Measurements from ENCODE around the gene REM1.
"Not testable (repeated sequence)": the region's sequence is repeated elsewhere in the genome, so short reads cannot be mapped to it uniquely, and the experiment has no call there.

Gene REM1

DNA sequence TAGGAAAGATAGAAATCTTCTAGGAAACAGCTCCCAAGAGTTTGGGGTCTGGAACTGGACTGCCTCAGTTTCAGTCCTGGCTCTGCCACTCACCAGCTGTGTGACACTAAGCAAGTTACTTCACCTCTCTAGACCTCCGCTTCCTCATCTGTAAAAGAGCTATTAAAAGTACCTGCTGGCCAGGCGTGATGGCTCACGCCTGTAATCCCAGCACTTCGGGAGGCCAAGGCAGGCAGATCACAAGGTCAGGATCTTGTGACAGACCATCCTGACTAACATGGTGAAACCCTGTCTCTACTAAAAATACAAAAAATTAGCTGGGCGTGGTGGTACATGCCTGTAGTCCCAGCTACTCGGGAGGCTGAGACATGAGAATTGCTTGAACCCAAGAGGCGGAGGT is 46.2 kb downstream of the REM1 start:
- not testable (repeated sequence) for H3K27ac ChIP-seq (ENCODE audit: low read depth, low read length); H3K9ac ChIP-seq (ENCODE audit: low read length in 5 of 5); H3K36me3 ChIP-seq (ENCODE audit: control insufficient read depth in 5 of 5, insufficient read depth in 5 of 5, low read length in 5 of 5); H3K27me3 ChIP-seq (ENCODE audit: control insufficient read depth in 5 of 5, insufficient read depth in 4 of 5, low read length in 5 of 5); H3K4me3 ChIP-seq (ENCODE audit: low read depth in 1 of 5, low read length in 5 of 5); H3K9me3 ChIP-seq (ENCODE audit: control insufficient read depth in 5 of 5, low read length in 5 of 5)
- H3K4me1 ChIP-seq (ENCODE audit: control insufficient read depth in 5 of 5, insufficient read depth in 5 of 5, low read length in 5 of 5) = peaks cover 6 to 42% (median 34%) of the 10 kb centered on the region in 5 donors

DNA sequence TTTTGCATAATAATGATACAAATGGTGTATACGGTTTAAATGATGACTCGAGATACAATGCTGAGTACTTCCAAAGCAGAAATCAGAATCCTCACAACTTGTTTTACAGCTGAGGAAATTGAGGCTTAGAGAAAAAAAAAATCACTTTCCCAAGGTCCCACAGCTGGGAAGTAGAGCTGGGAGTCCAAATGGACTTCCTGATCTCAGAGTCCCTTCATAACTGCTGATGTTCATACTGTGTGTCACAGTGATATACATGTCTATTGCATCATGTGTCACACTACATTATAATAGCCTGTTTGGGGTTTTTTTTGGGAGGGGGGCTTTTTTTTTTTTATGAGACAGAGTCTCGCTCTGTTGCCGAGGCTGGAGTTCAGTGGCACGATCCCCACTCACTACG is 47.6 kb downstream of the REM1 start:
- Histone ChIP-seq H3K4me3 (ENCODE audit: low read depth in 1 of 5, low read length in 5 of 5) (no peak overlapping the region), H3K27ac (ENCODE audit: low read depth, low read length) (no peak overlapping the region), H3K36me3 (ENCODE audit: control insufficient read depth in 5 of 5, insufficient read depth in 5 of 5, low read length in 5 of 5) (peaks cover 5 to 20% (median 14%) of the 10 kb centered on the region in 5 donors), H3K9me3 (ENCODE audit: control insufficient read depth in 5 of 5, low read length in 5 of 5) (no peaks in the 10 kb centered on the region), H3K9ac (ENCODE audit: low read length in 5 of 5) (no peak overlapping the region), H3K4me1 (ENCODE audit: control insufficient read depth in 5 of 5, insufficient read depth in 5 of 5, low read length in 5 of 5) (peaks cover 0 to 29% (median 20%) of the 10 kb centered on the region in 5 donors), H3K27me3 (ENCODE audit: control insufficient read depth in 5 of 5, insufficient read depth in 4 of 5, low read length in 5 of 5) (no peaks in the 10 kb centered on the region)

DNA sequence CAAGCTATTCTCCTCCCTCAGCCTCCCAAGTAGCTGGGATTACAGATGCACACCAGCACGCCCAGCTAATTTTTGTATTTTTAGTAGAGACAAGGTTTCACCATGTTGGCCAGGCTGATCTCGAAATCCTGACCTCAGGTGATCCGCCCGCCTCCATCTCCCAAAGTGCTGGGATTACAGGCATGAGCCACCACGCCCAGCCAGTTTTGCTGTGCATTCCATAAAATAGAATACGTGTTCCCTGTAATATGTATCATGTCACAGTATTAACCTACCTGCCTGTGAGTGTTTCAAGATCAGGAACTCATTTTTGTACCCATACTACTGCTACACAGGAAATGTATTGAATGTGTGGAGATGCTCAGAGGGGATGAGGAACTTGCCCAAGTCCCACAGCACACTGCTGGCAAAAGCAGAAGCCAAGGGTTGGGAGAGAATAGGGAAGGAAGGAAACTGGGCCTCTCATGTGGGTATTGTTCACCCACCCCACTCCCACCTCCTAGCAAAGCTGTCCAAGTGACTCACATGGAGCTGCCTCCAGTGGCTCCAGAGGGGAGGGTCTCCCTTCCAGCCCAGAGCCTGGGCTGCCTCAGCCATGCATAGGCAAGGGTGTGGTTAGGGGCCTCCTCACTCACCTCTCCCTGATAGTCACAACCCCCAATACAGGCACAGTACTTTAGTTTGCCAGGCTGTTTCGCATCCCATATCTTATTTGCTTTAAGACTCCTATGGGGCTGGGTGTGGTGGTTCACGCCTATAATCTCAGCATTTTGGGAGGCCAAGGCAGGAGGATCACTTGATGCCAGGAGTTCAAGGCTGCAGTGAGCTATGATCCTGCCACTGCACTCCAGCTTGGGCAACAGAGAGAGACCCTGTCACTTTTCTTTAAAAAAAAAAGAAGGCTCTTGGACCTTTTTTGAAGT is 48.5 kb downstream of the REM1 start:
- H3K36me3 ChIP-seq (ENCODE audit: control insufficient read depth in 5 of 5, insufficient read depth in 5 of 5, low read length in 5 of 5) = peaks cover 8 to 29% (median 22%) of the 10 kb centered on the region in 5 donors

DNA sequence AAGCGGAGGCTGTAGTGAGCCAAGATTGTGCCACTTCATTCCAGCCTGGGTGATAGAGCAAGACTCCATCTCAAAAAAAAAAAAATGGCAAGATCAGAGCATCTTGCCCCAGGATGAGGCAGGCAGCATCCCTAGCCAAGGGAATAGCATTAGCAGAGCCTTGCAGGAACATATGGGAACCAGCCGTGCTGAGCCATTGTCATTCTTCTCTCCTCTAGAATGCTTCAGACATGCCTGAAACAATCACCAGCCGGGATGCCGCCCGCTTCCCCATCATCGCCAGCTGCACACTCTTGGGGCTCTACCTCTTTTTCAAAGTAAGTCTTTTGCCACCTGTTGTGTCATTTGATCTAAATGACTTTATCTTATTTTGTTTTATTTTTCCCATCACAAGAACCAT is 52.2 kb downstream of the REM1 start:
- Histone ChIP-seq H3K9ac (ENCODE audit: low read length in 5 of 5) (no peak overlapping the region), H3K4me3 (ENCODE audit: low read depth in 1 of 5, low read length in 5 of 5) (no peak overlapping the region), H3K27ac (ENCODE audit: low read depth, low read length) (no peak overlapping the region), H3K9me3 (ENCODE audit: control insufficient read depth in 5 of 5, low read length in 5 of 5) (no peaks in the 10 kb centered on the region), H3K27me3 (ENCODE audit: control insufficient read depth in 5 of 5, insufficient read depth in 4 of 5, low read length in 5 of 5) (no peaks in the 10 kb centered on the region), H3K4me1 (ENCODE audit: control insufficient read depth in 5 of 5, insufficient read depth in 5 of 5, low read length in 5 of 5) (peaks cover 0 to 19% (median 12%) of the 10 kb centered on the region in 5 donors), H3K36me3 (ENCODE audit: control insufficient read depth in 5 of 5, insufficient read depth in 5 of 5, low read length in 5 of 5) (peaks cover 8 to 58% (median 44%) of the 10 kb centered on the region in 5 donors)

More for the DNA sequence above, 48.5 kb downstream of the REM1 start:
- Histone ChIP-seq H3K27me3 (ENCODE audit: control insufficient read depth in 5 of 5, insufficient read depth in 4 of 5, low read length in 5 of 5) (no peaks in the 10 kb centered on the region), H3K9ac (ENCODE audit: low read length in 5 of 5) (no peak overlapping the region), H3K4me3 (ENCODE audit: low read depth in 1 of 5, low read length in 5 of 5) (no peak overlapping the region), H3K4me1 (ENCODE audit: control insufficient read depth in 5 of 5, insufficient read depth in 5 of 5, low read length in 5 of 5) (peaks cover 0 to 29% (median 20%) of the 10 kb centered on the region in 5 donors), H3K27ac (ENCODE audit: low read depth, low read length) (no peak overlapping the region), H3K9me3 (ENCODE audit: control insufficient read depth in 5 of 5, low read length in 5 of 5) (no peaks in the 10 kb centered on the region)
